Tongue (tissue), 2 donors: ENCODE data around the gene SLC50A1. TPM values are rescaled to one million over a fixed set of nuclear protein-coding genes. Genes with fewer than 3 reads are reported as not detected.

Experiments used
- DNase-seq: peaks from one replicate; pipeline ENCODE4 v3.0.0-alpha.2; 2015
- total RNA-seq: library from RNA; depleted of rRNA; stranded (reverse); fragments of >200 nt; gene quantifications from one replicate; pipeline ENCODE4 v1.2.3, GENCODE V29; 2014

SLC50A1 gene
- total RNA-seq, 1 donor from 2014 or later: 11.5 TPM

DNA sequence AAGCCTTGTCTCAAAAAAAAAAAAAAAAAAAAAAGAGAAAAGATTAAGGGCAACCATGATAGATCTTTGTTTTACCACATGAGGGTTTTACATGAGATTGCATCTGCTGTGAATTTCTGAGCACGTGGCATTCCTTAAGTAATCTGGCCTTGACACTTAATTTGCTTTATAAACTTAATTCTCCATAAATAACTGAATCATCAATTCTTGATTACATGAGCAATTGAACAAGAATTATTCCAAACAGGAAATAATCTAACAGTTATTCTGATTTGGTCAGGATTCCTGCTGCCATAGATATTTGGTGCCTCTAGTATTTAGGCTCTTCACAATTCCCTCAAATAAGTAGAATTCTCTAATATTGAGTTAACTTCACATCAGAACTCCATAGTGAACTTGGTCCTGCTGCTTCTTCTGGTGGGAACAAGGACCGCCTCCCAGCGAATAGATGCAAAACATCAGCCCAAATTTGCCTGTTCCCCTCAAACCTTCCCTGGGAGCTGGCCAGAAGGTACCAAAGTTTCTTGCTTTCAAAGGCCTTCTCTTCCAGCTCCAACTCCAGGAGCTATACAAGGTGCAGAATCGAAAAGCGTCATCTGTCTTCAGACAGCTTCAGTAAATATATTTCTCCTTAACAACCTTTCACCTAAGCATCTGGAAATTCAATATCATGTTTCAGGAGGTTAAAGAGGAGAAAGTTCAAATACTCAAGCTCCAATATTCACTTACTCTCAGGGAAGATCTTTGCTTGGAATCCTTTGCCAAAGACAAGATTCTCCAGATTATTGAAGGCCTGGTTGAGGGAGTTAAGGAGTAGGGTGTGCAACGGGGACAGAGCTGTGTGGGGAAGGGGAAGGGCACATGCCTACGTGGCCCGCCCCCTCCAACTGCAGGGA is 36.4 kb downstream of the SLC50A1 start:
- no peak for DNase-seq

DNA sequence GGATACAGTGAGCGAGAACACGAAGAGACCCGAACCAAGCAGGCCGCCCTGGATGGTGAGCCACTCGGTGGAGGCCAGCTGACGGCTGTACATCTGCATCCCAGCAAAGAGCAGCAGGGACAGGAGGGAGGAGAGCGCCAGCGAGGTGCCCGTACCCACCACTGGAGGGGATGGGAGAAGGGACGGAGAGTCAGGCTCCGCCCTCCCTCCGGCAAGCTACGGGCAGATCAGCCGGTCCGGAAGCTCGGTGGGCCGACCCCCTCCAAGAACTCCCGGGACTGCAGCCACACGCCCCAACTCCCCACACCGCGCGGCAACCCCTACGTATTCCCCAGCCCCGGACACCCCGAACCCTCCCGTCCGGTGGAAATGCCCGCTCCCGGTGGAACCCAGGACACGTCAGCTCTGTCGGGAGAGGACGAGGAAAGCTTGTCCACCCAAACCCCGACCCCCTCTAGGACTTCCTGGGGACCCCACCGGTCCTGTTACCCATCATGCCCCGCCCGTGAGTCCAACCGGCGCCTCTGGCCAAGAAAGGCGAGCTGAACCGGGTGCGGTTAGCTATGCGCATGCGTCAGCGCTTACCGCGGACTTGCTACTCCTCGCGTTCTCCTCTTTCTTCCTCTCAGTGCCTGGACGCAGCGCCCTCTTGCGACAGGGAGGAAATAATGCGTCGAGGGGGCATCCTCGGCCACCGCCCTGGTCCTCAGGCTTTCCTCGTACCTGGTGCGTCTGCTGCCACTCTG is 37.3 kb downstream of the SLC50A1 start, which contains the start of gene KRTCAP2:
Gene KRTCAP2, minus strand, starts transcription at position 573 of the 746 bp plus-strand sequence. Its CDS starts 80 bp downstream, at position 493.
- peak; percentile 98 for DNase-seq

DNA sequence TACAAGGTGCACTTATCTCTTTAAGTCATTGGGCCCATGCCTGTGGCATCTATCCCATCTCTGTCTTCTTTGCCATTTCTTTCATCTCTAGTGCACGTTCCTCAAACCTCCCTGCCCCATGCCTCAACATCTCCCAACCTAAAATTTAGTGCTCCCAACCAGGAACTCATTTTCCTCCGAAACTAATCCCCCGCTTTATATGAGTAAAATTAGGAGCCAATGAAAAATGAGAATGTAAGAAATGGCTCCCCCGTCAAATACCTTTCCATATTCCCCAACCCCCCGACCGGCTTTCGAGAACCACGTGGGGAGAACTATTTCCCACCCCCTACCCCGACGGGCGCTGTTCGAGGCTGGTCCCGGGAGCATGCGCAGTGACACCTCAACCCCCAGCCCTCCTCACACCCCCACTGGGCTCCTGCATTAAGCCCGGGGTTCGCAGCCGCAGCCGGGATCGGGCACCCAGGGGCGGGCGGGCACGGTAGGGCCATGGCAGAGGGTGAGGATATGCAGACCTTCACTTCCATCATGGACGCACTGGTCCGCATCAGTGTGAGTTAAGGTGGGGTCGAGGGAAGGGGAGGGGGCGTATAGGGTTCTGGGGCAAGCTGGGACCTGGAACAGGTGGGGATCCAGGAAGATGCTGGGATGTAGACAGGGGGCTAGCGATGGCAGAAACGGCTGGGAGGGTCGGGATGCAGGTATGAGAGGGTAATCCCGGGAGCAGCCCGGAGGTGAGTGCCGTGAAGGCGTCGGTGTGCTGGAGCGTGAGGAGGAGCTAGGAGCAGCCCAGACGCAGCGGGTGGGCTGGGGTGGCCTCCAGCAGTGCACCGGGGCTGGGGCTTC is 38.0 kb downstream of the SLC50A1 start, which contains the start of gene TRIM46:
Gene TRIM46, plus strand, starts transcription at position 372 of the 846 bp plus-strand sequence. Its CDS starts 118 bp downstream, at position 490.
- DNase-seq: peak; percentile 41

DNA sequence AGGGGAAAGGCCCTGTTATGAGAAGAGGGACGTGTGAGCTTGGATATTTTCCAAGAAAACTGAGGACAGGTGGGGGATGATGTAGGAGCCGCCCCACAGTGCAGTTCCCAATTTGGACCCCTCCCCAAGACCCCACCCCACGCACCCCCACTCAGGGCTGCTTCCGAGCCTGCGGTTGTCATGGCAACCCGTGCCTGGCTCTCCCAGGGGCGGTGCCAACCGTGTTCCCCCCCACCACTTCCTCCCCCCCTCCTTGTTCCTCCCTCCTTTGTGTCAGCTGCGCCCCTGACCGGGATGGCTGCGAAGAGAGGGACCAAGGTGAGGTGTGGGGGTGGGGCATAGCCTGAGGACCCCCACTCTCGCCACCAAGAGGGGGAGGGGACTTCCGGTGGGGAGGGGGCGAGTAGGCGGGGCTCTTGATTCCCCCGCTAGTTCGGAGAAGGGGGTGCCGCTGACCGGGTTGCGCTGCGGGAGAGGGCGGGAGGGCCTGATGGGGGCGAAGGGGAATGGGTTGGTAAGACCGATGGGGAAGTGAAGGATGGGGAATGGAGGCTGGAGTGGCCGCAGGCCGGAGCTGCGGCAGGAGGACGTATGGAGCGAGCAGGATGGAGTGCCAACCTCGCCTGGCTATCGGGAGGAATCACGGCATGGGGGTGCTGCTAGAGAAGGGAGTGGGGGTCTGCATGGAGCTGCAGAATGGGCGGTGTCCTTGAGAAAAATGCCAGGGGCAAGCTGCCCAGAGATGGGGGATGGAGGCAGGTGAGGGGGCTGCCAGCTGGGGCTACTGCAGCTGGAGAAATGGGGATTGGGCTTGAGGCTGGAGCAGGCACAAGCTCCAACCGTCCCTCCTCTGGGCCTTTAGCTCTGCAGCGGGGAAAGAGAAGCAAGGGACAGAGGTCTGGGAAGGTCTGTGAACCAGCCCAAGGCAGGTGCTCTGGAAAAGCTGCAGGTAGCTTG is 39.0 kb downstream of the SLC50A1 start:
- peak; percentile 48 for DNase-seq

DNA sequence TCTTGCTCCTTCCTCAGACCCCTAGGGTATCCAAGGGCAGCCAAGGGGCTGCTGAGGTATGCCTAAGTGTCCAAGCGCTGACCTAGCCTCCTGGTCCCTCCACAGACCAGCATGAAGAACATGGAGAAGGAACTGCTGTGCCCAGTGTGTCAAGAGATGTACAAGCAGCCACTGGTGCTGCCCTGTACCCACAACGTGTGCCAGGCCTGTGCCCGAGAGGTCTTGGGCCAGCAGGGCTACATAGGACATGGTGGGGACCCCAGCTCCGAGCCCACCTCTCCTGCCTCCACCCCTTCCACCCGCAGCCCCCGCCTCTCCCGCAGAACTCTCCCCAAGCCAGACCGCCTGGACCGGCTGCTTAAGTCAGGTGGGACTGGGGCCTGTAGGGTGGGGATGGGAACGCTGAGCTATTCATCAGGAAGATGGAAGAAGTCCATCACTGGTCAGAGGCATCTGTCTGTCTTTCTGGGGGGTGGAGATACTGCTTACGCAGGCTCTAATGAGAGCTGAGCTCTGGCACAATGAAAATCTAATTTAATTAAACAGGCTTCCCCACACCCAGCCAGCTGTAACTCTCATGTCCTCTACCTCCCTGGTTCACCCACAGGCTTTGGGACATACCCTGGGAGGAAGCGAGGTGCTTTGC is 39.8 kb downstream of the SLC50A1 start:
- DNase-seq: no peak

DNA sequence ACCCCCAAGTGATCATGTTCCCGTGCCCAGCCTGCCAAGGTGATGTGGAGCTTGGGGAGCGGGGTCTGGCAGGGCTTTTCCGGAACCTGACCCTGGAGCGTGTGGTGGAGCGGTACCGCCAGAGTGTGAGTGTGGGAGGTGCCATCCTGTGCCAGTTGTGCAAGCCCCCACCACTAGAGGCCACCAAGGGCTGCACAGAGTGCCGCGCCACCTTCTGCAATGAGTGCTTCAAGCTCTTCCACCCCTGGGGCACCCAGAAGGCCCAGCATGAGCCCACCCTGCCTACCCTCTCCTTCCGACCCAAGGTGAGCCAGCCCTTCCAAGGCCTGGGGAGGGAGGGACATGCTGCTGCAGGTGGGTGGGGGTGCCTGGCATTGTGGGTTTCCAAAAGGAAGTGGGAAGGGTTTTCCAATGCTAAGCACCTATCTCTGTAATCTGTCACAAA is 40.3 kb downstream of the SLC50A1 start:
- DNase-seq: no peak

DNA sequence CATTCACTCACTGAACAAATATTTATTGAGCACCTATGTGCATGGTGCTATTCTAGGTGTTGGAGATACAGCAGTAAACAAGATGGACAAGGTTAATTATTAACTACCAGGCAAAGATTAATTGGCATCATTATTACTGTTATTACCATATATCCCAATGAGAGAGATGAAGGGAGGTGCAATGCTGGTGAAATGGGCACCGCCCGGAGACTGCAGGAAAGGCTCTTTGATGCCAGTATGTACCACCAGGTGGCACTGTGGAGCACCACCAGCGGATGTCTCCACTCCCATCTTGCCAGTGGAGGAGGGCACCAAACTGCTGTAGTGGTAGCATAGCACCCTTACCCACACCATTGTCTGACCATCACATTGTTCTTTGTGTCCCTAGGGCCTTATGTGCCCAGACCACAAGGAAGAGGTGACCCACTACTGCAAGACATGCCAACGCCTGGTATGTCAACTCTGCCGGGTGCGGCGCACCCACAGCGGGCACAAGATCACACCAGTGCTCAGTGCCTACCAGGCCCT is 41.0 kb downstream of the SLC50A1 start:
- DNase-seq: peak; percentile 90

DNA sequence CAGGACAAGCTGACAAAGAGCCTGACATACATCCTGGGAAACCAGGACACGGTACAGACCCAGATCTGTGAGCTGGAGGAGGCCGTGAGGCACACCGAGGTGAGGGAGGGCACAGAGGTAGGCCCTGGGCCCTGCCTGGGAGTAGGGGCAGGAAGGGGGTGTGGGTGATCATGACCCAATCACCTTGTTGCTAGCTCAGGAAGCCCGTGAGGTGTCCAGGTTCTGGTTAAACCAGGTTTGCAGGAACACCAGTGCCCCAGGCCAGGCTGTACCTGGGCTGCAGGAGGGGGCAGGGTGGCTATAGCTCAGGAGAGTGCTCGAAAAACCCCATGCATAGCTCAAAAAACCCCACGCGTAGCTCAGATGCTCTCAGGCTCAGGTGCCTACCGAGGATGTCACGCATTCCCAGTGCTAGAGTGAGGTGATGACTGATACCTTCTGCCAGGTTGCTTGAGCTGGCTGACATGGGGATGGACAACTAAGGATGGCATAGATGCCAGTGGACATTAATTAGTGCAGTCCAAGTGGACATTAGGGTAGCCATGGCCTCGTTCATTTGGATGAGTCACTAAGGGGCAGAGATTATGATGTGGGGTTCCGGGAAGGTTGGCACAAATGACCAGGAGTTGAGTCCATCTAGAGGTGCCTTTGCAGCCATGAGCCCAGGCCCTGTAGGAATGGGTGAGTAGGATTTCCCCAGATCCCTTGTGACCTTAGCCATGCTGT is 41.7 kb downstream of the SLC50A1 start:
- DNase-seq: no peak

DNA sequence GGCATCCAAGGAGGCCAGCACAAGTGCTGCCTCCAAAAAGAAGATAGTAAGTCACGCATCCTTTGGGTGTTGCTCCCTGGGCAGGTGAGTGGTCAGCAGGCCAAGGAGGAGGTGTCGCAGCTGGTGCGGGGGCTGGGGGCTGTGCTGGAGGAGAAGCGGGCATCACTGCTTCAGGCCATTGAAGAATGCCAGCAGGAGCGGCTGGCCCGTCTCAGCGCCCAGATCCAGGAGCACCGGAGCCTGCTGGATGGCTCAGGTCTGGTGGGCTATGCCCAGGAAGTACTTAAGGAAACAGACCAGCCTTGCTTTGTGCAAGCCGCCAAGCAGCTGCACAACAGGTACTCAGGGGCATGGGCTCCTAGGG is 42.2 kb downstream of the SLC50A1 start:
- no peak for DNase-seq

DNA sequence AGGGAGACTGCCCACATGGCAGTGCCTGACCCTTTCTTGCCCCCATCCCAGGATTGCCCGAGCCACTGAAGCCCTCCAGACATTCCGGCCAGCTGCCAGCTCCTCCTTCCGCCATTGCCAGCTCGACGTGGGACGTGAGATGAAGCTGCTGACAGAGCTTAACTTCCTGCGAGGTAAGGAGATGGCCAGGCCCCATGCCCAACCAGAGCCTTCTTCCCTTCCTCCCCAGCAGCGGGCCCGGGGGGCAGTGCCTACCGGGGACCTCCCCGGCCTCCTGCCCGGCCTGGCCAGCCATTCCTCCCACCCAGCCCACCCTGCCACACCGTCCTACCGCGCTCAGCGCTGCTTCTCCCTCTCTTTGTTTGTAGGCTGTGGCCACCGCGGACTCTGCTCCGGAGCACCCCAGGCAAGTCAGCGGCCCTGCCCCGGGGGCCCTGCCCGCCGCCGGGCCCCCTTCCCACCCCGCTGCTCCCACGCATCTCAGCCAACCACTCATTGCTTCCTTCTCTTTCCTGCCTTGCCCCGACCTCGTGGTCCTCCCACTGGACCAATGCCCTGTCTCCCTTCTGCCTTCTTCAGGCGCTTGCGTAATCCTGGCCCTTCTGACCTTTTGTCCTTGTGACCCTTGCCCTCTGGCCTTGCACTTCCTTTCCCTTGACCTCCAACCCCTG is 42.9 kb downstream of the SLC50A1 start:
- DNase-seq: no peak

DNA sequence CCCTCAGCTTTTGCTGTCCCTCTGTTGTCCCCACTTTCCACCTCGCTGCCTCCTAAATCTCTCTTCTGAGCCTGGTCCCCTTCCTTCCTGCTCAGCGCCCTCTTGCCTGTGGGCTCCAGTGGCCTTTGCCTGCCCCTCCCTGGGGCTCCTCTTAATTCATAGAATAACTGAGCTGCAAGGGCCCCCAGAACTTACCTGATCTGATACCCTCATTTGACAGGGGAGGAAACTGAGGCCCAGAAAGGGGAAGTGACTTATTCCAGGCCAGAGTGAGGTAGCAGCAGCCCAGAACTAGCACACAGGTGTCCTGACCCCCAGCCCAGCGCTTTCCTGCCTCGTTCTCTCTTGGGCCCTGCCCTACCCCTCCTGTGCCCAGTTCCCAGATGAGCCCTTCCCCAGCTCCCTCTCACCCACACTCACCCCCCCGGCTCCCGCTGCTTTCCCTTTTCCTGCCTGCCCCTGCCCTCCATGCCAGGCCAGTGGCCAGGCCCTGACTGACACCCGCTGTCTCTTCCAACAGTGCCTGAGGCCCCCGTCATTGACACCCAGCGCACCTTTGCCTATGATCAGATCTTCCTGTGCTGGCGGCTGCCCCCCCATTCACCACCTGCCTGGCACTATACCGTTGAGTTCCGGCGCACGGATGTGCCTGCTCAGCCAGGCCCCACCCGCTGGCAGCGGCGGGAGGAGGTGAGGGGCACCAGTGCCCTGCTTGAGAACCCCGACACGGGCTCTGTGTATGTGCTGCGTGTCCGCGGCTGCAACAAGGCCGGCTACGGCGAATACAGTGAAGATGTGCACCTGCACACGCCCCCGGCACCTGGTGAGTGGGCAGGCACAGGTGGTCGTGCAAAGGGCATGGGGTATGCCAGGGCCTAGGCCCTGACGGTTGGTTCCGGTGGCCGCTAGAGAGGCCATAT is 43.7 kb downstream of the SLC50A1 start:
- no peak for DNase-seq

DNA sequence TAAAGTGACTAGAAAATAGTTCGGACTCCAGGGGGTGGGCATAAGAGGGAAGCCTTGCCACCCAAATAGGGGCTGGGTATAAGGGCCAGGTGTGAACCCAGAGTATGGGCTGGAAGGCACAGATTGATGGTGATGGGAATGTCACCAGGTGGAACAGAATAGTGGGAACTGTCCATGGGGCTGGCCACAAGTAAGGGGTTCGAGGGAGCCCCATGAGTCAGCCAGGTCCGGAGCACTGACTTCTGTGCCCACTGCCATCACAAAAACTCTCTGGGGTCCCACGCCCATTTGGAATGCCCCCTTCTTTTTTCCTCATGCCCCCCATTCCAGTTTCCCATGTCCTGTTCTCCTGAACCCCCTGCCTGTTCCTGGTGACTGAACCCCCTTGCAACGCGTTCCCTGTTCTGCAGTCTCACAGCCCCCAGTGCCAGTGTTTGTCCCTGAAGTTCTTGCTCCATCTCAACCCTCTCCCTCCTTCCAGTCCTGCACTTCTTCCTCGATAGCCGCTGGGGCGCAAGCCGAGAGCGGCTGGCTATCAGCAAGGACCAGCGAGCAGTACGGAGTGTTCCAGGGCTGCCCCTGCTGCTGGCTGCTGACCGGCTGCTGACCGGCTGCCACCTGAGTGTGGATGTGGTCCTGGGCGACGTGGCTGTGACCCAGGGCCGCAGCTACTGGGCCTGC is 45.9 kb downstream of the SLC50A1 start:
- DNase-seq: no peak

DNA sequence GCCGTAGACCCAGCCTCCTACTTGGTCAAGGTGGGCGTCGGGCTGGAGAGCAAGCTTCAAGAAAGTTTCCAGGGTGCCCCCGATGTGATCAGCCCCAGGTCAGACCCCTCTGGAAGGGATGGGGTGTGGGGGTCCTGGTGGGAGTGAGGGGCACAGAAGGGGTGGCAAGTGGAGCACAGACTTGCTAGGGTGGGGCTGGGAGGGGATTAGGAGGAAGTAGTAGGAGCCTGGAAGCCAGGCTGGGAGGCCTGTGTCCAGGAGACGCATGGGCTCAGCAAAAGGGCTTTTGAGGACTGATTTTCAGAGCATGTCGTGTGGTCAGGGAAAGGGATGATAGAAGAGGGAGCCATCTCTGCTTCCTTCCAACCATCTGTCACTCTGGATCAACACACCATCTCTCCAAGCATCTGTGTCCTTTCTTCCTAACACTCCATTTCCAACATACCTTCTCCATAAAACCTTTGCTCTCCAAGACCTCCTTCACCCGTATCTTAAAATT is 46.4 kb downstream of the SLC50A1 start:
- no peak for DNase-seq

DNA sequence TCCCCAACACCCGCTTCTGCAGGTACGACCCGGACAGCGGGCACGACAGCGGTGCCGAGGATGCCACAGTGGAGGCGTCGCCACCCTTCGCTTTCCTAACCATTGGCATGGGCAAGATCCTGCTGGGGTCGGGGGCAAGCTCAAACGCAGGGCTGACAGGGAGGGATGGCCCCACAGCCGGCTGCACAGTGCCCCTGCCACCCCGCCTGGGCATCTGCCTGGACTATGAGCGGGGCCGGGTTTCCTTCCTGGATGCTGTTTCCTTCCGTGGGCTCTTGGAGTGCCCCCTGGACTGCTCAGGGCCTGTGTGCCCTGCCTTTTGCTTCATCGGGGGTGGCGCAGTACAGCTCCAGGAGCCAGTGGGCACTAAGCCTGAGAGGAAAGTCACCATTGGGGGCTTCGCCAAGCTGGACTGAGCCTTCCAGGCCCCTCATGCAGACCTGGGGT is 48.1 kb downstream of the SLC50A1 start:
- no peak for DNase-seq

DNA sequence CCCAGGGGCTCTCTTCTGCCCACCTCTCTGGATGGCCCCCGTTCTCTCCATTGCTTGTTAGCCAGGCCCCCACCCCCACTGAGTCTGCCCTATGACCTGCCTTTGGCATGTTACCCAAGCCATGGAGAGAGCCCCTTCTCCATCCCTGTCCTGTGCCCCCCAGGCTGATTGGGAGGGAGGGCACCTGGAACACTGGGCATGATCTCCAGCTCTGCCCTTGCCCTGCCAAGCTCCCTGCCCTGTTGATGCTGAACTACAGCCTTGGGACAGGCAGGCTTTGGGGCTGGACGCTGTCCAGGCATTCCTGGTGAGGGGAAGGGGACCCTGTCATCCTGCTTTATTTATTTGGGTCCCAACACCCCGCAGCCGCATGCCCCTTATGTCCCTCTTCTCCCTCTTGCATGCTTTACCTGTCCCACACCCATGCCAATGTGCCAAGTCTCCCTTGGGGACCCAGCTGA is 48.7 kb downstream of the SLC50A1 start:
- DNase-seq: no peak
